GM19023 (cell line): ENCODE measurements around the gene TJP1.
"Not testable (repeated sequence)": the region's sequence is repeated elsewhere in the genome, so short reads cannot be mapped to it uniquely, and the experiment has no call there.

Experiments used
- ATAC-seq: cut with Tn5 transposase; IDR thresholded peaks from one replicate; pipeline ENCODE4 v1.9.1; 2021; ENCODE audit warnings: mild to moderate bottlenecking, moderate library complexity; ENCODE audit not compliant: unreplicated experiment

Gene TJP1

DNA sequence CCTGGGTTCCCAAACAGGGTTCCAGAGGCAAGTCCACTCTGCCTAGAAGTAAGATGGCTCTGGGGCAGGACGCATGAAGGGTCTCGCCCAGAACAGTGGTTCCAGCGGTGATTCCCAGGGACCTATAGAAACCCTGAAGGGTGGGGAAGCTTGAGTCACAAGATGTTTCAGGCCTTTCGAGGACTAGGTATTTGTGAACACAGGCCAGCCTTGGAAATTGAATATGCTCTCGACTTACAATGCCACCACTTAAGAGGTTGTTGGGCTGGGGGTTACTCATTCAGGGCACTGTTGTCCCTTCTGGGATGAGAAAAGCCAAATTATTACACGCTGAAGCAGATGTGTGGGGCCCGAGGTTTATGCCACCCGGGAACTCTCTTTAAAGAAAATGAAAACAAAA, 152.0 kb downstream of the TJP1 start:
- ATAC-seq = no peak

DNA sequence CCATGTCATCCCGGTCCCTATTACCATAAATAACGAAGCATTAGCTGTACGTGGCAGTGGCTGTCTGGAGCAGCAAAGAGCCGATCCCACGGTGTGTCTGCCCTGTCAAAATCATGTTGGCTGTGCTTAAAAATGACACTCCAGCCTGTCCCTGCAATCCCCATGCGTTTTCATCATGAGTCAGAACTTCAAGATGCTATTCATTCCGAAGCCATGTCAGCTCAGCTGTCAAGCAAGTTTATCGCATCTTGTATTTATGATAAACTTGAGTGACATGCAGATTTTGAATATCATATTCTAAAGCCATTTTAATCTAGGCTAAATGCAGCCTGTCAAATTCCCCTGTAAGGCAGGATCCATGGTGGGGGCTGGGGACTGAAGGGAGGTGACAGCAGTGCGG, 152.4 kb downstream of the TJP1 start:
- no peak for ATAC-seq

DNA sequence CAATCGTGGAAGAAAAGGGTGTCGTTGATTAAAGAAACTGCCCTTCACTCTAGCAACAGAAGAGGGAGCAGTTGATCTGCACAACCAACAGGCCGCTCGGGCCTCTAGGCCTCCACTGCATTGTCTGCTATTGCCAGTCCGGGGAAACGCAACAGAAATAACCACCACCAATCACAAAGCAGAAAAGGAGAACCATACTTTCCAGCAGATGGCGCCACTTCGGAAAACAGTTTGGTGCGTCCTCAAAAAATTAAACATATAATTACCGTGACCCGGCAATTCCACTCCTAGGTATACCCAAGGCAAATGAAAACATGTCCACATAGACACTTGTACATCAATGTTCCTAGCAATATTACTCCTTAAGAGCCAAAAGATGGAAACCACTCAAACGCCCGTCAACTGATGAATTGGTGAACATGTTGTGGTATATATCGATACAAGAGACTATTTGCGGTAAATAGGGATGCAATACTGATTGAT, 154.1 kb downstream of the TJP1 start:
- no peak for ATAC-seq

GRCh38 chr15:29666241-29666640, 156.0 kb downstream of the TJP1 start:
- no peak for ATAC-seq

- no peak for ATAC-seq
Observed at GRCh38 chr15:29665444-29666003, 156.7 kb downstream of the TJP1 start.

- no peak for ATAC-seq
Observed at GRCh38 chr15:29664406-29664805, 157.9 kb downstream of the TJP1 start.

- not testable (repeated sequence) for ATAC-seq
Observed at GRCh38 chr15:29657476-29657817, 164.8 kb downstream of the TJP1 start.

- ATAC-seq = no peak
Observed at GRCh38 chr15:29656636-29657475, 165.4 kb downstream of the TJP1 start.

- no peak for ATAC-seq
Observed at GRCh38 chr15:29652595-29652994, 169.7 kb downstream of the TJP1 start.

- no peak for ATAC-seq
Observed at GRCh38 chr15:29651476-29652233, 170.6 kb downstream of the TJP1 start.
